KG1 (cell line): ENCODE results near the gene ITGA3.

Experiments
- DNase-seq: peaks from one replicate; lab custom pipeline; 2025; lab: John Stamatoyannopoulos, UW

Gene ITGA3

DNA sequence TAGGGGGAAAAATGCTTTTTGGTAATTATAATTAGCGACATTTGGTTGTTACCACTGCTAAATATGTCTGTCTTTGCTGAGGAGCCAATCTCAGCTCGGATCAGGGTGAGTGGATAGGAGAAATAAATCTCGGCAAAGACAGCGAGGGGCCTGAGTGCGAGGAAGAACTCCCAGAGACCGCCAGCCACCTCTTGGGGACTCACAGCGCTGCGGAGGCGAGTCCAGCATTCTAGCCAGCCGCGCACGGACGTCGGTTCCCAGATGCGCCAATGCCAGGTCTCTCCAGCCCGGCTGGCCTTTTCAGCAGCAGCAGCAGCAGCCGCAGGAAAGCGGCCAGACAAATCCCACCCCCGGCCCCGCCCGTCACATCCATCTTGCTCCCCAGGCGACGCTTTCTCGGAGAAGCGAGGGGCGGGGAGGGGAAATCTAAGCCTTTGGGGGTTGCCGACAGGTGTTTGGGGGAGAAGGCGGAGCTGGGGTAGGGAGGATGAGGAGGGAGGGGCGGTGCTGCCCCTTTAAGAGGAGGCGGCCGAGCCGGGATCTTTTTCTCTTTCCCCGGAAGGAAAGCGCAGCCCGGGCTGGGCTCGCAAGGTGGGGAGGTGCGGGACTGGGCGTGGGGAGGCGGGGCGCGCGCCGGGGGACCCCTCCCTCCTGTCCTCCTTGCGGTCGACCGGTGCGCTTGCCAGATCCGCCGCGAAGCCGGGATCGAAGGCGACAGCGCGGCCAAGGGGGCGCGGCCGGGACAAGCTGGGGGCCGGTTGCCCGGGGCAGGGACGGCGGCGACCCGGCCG, at the start of gene ITGA3:
Gene ITGA3 (plus strand): TSS at position 685 of the 791 bp plus-strand sequence. CDS start 330 bp downstream, outside the sequence.
- DNase-seq, result no peak

GRCh38 chr17:50009282-50009681, 46.6 kb upstream of the ITGA3 start:
- no peak for DNase-seq

DNA sequence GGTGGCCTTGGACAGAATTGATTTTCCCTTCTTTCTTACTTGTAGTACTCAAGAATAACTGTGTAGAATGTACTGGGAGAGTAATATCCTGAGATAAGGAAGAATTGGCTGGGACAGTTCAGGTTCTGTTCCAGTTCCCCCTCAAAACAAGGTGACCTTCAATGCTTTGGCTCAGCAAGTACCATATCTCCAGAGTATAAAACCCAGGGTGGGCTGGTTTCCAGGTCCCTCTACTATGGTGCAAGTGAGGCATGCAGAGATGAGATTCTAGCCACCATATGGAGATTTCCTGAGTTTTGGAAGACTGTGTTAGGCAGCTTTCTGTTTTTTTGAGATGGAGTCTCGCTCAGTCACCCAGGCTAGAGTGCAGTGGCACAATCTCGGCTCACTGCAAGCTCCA, 42.8 kb upstream of the ITGA3 start:
- DNase-seq, result no peak

GRCh38 chr17:50014471-50015088, 41.3 kb upstream of the ITGA3 start:
- no peak for DNase-seq

DNA sequence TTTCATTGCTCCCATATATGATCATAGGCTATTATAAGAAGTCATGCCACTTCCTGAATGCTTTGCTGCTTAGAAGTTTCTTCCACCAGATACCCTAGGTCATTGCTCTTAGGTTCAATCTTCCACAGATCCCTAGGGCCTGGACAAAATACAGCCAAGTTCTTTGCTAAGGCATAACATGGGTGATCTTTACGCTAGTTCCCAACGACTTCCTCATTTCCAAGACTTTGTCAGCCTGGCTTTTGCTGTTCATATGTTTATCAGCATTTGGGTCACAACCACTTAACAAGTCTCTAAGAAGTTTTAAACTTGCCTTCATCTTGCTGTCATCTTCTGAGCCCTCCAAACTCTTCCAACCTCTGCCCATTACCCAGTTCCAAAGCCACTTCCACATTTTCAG, 40.8 kb upstream of the ITGA3 start:
- no peak for DNase-seq

- DNase-seq, result no peak
Measured at GRCh38 chr17:50018909-50019308, 37.0 kb upstream of the ITGA3 start.

GRCh38 chr17:50020841-50021599, 34.9 kb upstream of the ITGA3 start:
- no peak for DNase-seq

DNA sequence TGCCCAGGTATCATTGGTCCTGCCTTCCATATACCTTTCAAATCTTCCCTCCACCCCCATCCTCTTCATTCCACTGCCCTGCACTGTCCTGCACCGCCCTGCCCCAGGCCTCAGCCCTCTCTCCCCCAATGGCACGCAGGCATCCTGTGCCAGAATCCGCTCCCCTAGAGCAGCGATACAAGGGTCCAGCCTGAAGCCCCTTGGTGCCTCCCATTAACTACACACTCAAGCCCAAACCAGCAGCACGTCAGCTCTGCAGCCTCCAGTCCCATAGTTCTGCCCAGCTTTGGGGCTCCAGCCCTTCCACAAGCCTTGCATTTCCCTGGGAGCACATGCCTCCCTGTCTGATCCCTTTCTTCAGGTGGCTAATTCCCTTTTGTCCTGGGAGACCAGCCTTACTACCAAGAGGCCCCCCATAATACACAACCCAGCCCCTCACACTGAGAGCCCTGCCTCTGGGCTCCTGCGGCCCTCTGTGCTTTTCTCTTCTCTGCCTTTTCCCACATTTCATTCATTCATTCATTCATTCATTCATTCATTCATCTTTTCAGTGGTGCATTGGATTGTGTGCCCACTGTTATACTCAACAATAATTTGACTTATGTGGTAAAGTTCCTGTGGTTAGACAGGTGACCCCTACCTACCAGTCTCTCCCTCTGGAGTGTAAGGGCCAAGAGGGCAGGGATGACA, 34.1 kb upstream of the ITGA3 start:
- no peak for DNase-seq

GRCh38 chr17:50022463-50023130, 33.3 kb upstream of the ITGA3 start:
- no peak for DNase-seq

DNA sequence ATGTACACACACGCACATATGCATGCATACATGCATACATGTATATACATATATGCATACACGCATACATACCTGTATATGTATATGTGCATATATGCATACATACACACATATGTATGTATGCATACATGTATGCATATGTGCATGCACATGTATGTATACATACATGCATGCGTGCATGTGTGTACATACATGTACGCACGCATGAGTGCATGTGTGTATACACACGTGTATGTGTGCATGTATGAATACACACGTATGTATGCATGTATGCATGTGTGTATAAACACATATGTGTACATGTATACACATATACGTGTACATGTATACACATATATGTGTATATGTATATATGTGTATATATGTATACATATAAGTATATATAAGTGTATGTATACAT, 32.4 kb upstream of the ITGA3 start:
- no peak for DNase-seq

GRCh38 chr17:50024808-50025207, 31.1 kb upstream of the ITGA3 start:
- no peak for DNase-seq

DNA sequence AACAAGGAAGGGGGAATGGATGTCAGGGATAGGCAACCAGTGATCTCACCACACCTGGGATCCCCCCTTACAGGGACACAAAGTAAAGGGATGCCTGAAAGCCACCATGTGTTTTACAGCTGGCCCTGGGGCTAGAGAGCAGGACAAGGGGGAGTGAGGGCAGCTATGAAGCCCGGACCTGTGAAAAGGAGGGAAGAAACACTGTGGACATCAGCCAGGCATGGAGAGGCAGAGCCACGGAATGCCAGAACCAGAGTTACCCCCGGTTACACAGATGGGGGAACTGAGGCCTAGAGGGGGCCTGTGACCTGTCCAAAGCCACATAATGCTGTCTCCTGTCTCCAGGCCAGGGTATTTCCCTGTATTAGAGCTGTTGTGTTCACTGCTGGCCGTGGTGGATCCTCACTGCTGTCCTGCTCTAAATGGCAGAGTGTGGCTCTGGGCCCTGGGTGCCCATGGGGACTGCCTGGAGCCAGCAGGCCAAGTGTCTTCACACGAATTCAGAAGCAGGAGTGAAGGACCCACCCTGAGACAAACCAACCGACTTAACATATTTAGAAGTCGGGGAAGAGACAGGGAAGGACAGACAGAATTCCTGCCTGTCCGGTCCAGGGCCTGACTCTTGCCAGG, 29.7 kb upstream of the ITGA3 start:
- no peak for DNase-seq

GRCh38 chr17:50026837-50027171, 29.1 kb upstream of the ITGA3 start:
- DNase-seq, result peak; percentile 31

- DNase-seq, result no peak
Measured at GRCh38 chr17:50027172-50027880, 28.6 kb upstream of the ITGA3 start.

DNA sequence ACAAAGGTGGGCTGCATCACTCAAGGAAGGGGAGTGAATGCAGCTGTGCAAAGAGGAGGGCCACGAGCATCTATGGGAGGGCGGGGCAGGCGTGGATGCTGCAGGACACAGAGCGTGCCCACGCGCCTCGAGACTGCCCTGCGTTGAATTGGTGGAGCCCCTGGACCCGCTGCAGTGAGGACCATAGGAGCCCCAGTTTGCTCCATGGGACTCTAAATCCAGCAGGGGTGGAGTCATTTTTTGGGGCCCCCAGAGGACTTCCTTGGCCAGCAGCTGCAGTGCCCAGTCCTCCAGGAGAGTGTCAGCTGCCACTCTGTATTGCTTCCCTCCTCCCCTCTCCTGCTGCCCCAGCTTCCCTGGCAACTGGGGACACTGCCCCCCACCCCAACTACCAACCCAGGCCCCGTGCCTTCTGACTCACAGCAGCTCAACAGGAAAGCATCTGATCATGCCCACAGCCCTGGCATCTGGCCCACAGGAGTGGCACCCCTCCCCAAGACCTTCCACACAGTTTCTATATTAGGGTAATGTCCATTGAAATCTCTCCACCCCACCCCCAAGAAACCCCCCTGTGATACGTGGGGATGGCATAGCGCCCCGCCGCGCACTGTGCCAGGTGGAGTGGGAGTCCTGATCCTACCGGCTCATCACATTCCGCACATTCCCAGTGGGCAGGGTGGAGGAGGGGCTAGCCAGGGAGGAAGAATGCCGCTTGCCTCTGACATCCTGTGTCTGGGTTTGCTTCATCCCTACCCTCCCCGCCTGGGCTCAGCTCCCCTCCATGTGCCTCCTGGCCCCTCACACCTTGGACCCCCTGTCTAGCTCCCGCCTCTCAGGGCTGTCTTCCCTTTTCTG, 27.8 kb upstream of the ITGA3 start:
- DNase-seq, result no peak

DNA sequence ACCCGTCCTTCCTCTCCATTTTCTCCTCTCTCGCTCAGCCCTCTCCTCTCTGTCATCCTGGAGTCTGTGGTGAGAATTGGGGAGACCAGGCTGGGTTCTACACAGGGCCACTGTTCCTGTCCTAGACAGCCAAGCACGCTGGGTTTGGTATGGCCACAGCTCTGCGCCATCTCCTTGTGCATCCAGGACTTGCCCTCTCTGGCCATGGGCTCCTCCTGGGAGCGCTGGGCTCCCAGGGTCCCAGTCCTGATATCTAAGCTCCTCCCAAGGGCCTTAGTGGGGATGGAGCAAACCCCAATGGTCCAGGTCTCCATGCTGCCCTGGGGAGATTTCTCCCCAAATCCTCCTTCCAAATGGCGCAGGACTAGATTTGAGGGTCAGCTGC, 27.2 kb upstream of the ITGA3 start:
- no peak for DNase-seq

DNA sequence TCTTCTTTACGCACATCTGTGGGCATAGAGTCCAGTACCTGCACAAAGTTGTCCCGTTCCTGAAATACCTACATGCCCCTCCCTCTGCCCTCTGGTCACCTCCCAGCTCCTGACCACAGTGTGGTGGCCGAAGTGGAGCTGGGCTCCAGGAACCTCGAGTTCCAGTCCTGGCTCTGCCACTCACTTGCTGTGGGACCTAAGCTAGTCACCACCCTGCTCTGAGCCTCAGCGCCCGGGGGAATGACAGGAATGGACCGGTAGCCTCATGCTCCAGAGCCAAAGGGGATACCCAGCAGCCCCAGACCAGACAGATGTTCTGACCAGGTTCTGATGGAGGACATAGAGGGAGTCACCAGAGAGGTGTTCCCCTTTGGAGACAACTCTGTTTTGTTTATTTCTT, 26.7 kb upstream of the ITGA3 start:
- no peak for DNase-seq

DNA sequence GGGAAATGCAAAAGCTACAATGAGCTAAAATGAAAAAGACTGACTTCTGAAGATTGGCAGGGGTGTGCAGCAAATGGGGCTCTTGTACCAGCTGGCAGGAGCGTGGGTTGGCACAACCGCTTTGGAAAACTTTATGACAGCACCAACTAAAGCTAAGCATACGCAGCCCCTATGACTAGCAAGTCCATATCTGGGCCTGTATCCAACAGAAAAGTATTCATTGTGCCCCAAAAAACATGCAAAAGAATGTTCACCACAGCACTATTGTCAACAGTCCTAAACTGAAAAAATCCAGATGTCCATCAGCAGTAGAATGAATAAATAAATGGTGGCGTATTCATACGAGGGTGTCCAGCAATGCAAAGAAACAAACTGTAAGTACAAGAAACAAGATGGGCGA, 22.6 kb upstream of the ITGA3 start:
- DNase-seq, result no peak

DNA sequence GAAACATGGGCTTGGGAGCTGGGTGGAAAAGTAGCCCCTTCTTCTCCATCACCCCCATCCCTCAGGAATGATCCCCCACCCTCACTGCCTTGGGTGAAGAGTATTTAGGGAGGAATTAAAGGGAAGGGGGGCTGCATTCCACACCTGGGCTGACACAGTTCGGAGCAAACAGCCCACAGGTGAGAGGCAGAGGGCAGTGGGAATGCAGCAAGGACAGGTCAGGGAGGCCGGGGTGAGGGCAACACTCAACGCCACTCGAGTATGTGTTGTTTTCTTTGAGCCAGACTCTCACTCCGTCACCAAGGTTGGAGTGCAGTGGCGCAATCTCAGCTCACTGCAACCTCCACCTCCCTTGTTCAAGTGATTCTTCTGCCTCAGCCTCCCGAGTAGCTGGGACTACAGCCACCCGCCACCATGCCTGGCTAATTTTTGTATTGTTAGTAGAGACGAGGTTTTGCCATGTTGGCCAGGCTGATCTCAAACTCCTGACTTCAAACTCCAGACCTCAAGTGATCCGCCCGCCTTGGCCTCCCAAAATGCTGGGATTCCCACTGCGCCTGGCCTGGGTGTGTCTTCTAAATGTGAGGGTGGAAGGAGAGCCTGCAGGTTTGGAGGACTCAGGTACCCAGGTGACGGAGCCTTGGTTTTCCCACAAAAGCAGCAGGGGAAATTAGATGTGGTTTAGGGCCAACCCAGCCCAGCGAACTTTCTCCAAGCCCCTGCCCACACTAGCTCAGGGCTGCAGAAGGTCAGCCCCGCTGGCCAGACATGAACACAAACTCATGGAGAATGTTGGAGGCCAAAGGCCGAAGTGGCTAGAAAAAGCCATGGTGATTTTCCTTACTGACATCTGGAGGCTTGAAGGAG, 21.2 kb upstream of the ITGA3 start:
- DNase-seq, result no peak
